ENCODE data around the gene VNN1.

DNA sequence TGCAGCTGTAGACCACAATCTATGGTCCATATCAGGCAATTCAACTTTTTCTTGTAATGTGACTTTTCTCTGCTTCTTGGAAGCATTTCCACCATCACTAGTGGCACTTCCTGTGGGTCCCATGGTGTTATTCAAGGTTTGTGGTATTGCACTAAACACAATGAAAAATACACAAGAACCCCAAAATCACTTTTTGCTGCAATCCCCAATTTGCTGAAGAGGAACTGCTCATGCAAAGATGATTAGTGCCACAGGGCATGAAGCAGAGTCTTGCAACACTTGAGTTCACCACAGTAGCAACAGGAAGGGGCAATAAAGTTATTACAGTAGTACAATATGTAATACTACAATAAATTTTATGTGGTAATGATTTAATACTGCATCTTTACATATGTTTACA is 38.1 kb downstream of the VNN1 start:
- TF ChIP-seq, protein P1, sequence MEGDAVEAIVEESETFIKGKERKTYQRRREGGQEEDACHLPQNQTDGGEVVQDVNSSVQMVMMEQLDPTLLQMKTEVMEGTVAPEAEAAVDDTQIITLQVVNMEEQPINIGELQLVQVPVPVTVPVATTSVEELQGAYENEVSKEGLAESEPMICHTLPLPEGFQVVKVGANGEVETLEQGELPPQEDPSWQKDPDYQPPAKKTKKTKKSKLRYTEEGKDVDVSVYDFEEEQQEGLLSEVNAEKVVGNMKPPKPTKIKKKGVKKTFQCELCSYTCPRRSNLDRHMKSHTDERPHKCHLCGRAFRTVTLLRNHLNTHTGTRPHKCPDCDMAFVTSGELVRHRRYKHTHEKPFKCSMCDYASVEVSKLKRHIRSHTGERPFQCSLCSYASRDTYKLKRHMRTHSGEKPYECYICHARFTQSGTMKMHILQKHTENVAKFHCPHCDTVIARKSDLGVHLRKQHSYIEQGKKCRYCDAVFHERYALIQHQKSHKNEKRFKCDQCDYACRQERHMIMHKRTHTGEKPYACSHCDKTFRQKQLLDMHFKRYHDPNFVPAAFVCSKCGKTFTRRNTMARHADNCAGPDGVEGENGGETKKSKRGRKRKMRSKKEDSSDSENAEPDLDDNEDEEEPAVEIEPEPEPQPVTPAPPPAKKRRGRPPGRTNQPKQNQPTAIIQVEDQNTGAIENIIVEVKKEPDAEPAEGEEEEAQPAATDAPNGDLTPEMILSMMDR (IDR thresholded peaks at IDR 0.05), result no peak
- TF ChIP-seq POLR2A (IDR thresholded peaks at IDR 0.05) (no peak), POLR2AphosphoS5 (IDR thresholded peaks at IDR 0.05) (no peak)
